GM12878 (cell line): ENCODE measurements around the gene ZCCHC3. TPM values are rescaled to one million over a fixed set of nuclear protein-coding genes. Genes with fewer than 3 reads are reported as not detected.
A peak's percentile ranks its signal among the peaks of the same experiment; 100 is the strongest.

ENCODE experiments used
- BACH1 ChIP-seq: fragments of 450-650 bp; IDR thresholded peaks from 2 replicates; pipeline ENCODE4 v1.6.1; 2017; ENCODE audit warnings: mild to moderate bottlenecking, borderline replicate concordance
- BHLHE40 ChIP-seq, 2 experiments: fragments of 450-650 bp in 1 of 2; IDR thresholded peaks; 2 replicates each; pipeline ENCODE4 v1.6.1; 2011 to 2017; ENCODE audit warnings: low read depth in 2 of 2, borderline replicate concordance in 1 of 2, improper control_type of control experiment in 1 of 2, low read length in 1 of 2, mild to moderate bottlenecking in 1 of 2
- BMI1 ChIP-seq: fragments of 450-650 bp; IDR thresholded peaks from 2 replicates; pipeline ENCODE4 v1.6.1; 2016; ENCODE audit warnings: mild to moderate bottlenecking, moderate library complexity, borderline replicate concordance
- BRCA1 ChIP-seq: IDR thresholded peaks from 2 replicates; pipeline ENCODE4 v1.6.1; 2011; ENCODE audit warnings: low read depth, low read length, improper control_type of control experiment
- CHD2 ChIP-seq: IDR thresholded peaks from 2 replicates; pipeline ENCODE4 v1.6.1; 2011; ENCODE audit warnings: low read depth, low read length, improper control_type of control experiment, borderline replicate concordance
- HCFC1 ChIP-seq: fragments of 150-350 bp; IDR thresholded peaks from 2 replicates; pipeline ENCODE4 v1.6.1; 2014; ENCODE audit warnings: low read length
- HDGF ChIP-seq: fragments of 450-650 bp; IDR thresholded peaks from 2 replicates; pipeline ENCODE4 v1.6.1; 2016; ENCODE audit warnings: antibody characterized with exemption
- MXI1 ChIP-seq: fragments of 150-350 bp; IDR thresholded peaks from 2 replicates; pipeline ENCODE4 v1.6.1; 2011; ENCODE audit warnings: low read depth, mild to moderate bottlenecking, inconsistent platforms, low read length, improper control_type of control experiment
- NBN ChIP-seq: fragments of 450-650 bp; IDR thresholded peaks from 2 replicates; pipeline ENCODE4 v1.6.1; 2016
- POLR2A ChIP-seq: IDR thresholded peaks from 2 replicates; pipeline ENCODE4 v1.6.1; 2011; ENCODE audit warnings: low read depth, mild to moderate bottlenecking, low read length
- POLR2AphosphoS5 ChIP-seq: IDR thresholded peaks from 2 replicates; pipeline ENCODE4 v1.6.1; 2011; ENCODE audit warnings: mild to moderate bottlenecking, low read length, inconsistent platforms
- RELB ChIP-seq: fragments of 450-650 bp; IDR thresholded peaks from 2 replicates; pipeline ENCODE4 v1.6.1; 2017; ENCODE audit warnings: low read depth, mild to moderate bottlenecking, moderate library complexity
- SIN3A ChIP-seq: IDR thresholded peaks from 2 replicates; pipeline ENCODE4 v1.6.1; 2012; ENCODE audit warnings: low read depth, low read length, improper control_type of control experiment
- SMAD5 ChIP-seq: IDR thresholded peaks from 2 replicates; pipeline ENCODE4 v1.6.1; 2016; ENCODE audit warnings: antibody characterized with exemption, low read depth
- SUPT20H ChIP-seq: IDR thresholded peaks from 2 replicates; pipeline ENCODE4 v1.6.1; 2011; ENCODE audit warnings: low read depth, mild to moderate bottlenecking, low read length, moderate library complexity, borderline replicate concordance; ENCODE audit not compliant: control insufficient read depth
- TBL1XR1 ChIP-seq: IDR thresholded peaks from 2 replicates; pipeline ENCODE4 v1.6.1; 2012; ENCODE audit warnings: low read depth, low read length, improper control_type of control experiment
- TCF3 ChIP-seq: IDR thresholded peaks from 2 replicates; pipeline ENCODE4 v1.6.1; 2012; ENCODE audit warnings: low read depth, mild to moderate bottlenecking, low read length, borderline replicate concordance; ENCODE audit not compliant: insufficient read depth
- USF2 ChIP-seq: IDR thresholded peaks from 2 replicates; pipeline ENCODE4 v1.6.1; 2011; ENCODE audit warnings: low read depth, low read length, improper control_type of control experiment, borderline replicate concordance
- WRNIP1 ChIP-seq: IDR thresholded peaks from 2 replicates; pipeline ENCODE4 v1.6.1; 2011; ENCODE audit warnings: low read depth, low read length, improper control_type of control experiment, borderline replicate concordance
- YY1 ChIP-seq: IDR thresholded peaks from 2 replicates; pipeline ENCODE4 v1.6.1; 2011; ENCODE audit warnings: low read depth, mild to moderate bottlenecking, low read length
- ZBTB40 ChIP-seq: fragments of 450-650 bp; IDR thresholded peaks from 2 replicates; pipeline ENCODE4 v1.6.1; 2016; ENCODE audit warnings: mild to moderate bottlenecking, moderate library complexity, borderline replicate concordance
- polyA plus RNA-seq, 11 experiments: library from polyadenylated mRNA; depleted of rRNA in 4 of 11; unstranded in 6 of 11; stranded (reverse) in 5 of 11; fragments of >200 nt; fragmentation: Nextera tagmentation in 4 of 11; fragmentation: Illumina TruSeq in 1 of 11; extraction: Ambion mirVana in 4 of 11; extraction: Trizol in 1 of 11; gene quantifications; 1 replicate in 1 of 11; 2 replicates in 10 of 11; pipeline versions ENCODE4 v1.2.1 to v1.2.3, GENCODE V29; 2011 to 2016; ENCODE audit warnings: inconsistent platforms in 2 of 11, missing spikeins in 2 of 11, low read depth in 1 of 11
- total RNA-seq, 4 experiments: library from RNA; depleted of rRNA in 3 of 4; stranded (reverse); fragments of >200 nt in 3 of 4; fragmentation: Illumina TruSeq in 1 of 4; extraction: Trizol in 1 of 4; gene quantifications; 2 replicates each; pipeline versions ENCODE4 v1.2.1 to v1.2.3, GENCODE V29; 2013 to 2021

ZCCHC3 gene
- total and polyA plus RNA-seq, 10 of the 15 experiments (the other 5 are each of a cell fraction or from before 2014, with no cell fraction given) = 5.3 to 36.1 (median 17.2) TPM

- TF ChIP-seq BHLHE40 (IDR thresholded peaks at IDR 0.05; ENCODE audit: borderline replicate concordance in 1 of 2, low read depth in 2 of 2, low read length in 1 of 2) (peak; percentile 71 to 82; a peak in 3 of 4 replicates), SIN3A (peak; percentile 97), CHD2 (peak; percentile 90), HCFC1 (peak; percentile 64), HDGF (0 out of 2 replicates have a peak, but pooled peaks have one; percentile 43), YY1 (peak; percentile 54), WRNIP1 (no peak), MXI1 (peak; percentile 94), SUPT20H (no peak), USF2 (no peak), NBN (0 out of 2 replicates have a peak, but pooled peaks have one; percentile 64), SMAD5 (peak; percentile 45; the same call in 1 of the 2 replicates), BMI1 (peak; percentile 94), TCF3 (no peak), RELB (peak; percentile 15; the same call in 1 of the 2 replicates), BRCA1 (0 out of 2 replicates have a peak, but pooled peaks have one; percentile 42), ZBTB40 (peak; percentile 53; the same call in 1 of the 2 replicates), BACH1 (no peak), TBL1XR1 (0 out of 2 replicates have a peak, but pooled peaks have one; percentile 49), POLR2AphosphoS5 (0 out of 2 replicates have a peak, but pooled peaks have one; percentile 43), POLR2A (0 out of 2 replicates have a peak, but pooled peaks have one; percentile 29)
Observed at GRCh38 chr20:290084-290831, 7.1 kb upstream of the ZCCHC3 start, which contains the start of gene C20orf96 (continued).
